KBM-7 (cell line): ENCODE results near the gene ADAMTS2.
"Not testable (repeated sequence)": the region's sequence is repeated elsewhere in the genome, so short reads cannot be mapped to it uniquely, and the experiment has no call there.

ENCODE experiments used
- DNase-seq: peaks from one replicate; pipeline ENCODE4 v3.0.0-alpha.2; 2015
- in situ Hi-C: fragments of 300-500 bp; cut with MboI; formaldehyde crosslinking; loops from 2 replicates; pipeline ENCODE4 v1.14.3; 2020; ENCODE audit warnings: low sequenced_read_pairs, low pct_unique_long_range_greater_than_20kb, mixed read lengths

Gene ADAMTS2

GRCh38 chr5:179228341-179229121 lies 116.7 kb downstream of the ADAMTS2 start:
- in situ Hi-C loops: no loop called here
- no peak for DNase-seq

DNA sequence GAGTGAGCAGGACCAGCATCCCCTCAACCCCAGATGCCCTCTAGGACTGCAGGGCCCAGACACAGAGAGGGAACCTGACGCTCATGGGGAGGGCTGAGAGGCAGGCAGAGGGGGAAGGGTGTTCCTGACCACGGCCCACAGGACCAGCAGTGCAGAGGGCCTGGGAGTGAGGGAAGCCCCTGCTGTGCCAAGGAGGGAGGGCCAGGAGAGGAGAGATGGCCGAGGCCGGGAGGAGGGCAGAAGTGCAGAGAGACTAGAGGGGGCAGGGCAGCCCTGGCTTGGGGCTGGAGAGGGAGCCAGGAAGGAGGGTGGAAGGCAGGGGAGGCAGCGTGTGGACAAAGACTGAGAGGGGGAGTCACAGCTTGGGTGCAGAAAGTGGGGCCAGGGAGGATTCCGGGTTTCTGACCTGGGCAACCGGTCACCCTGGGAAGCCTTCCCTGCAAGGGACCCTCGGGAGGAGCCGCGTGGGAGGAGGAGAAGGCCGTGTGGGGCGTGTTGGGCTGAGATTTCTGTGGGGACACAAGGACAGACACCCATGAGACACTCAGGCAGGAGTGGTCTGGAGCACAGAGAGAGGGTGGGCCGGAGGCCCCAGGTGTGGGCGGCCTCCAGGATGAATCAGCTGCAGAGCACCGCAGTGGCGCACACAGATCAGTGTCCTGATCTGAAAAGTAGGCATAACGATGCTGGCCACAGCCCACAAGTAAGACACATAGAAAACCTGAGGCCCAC lies 117.5 kb downstream of the ADAMTS2 start:
- in situ Hi-C loops: no loop called here
- no peak for DNase-seq

GRCh38 chr5:179227229-179227579 lies 118.1 kb downstream of the ADAMTS2 start:
- in situ Hi-C loops: no loop called here
- DNase-seq: no peak

- in situ Hi-C loops: no loop called here
- DNase-seq: no peak
Observed at GRCh38 chr5:179226696-179227095, 118.6 kb downstream of the ADAMTS2 start.

DNA sequence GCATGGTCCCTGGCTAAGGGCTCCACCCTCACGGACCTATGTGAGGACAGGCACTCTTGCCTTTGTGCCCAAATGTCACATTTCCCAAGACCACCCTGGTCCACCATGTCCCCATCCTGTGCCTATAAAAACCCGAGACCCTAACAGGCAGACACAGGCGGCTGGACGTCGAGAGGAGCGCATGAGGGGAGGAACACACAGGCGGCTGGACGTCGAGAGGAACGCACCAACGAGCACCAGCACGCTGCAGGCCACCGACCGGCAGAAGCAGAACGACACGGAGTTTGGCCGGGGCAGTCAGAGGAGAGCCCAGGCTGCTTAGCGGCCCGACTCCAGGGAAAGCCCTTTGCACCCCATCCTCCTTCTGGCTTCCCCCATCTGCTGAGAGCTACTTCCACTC lies 119.9 kb downstream of the ADAMTS2 start:
- DNase-seq: no peak
- in situ Hi-C loops: no loop called here

GRCh38 chr5:179224741-179225140 lies 120.5 kb downstream of the ADAMTS2 start:
- in situ Hi-C loops: no loop called here
- DNase-seq: no peak

GRCh38 chr5:179223961-179224360 lies 121.3 kb downstream of the ADAMTS2 start:
- in situ Hi-C loops: no loop called here
- no peak for DNase-seq

- in situ Hi-C loops: no loop called here
- DNase-seq: no peak
Observed at GRCh38 chr5:179223528-179223927, 121.7 kb downstream of the ADAMTS2 start.

GRCh38 chr5:179222246-179223017 lies 122.8 kb downstream of the ADAMTS2 start:
- no peak for DNase-seq
- in situ Hi-C loops: no loop called here

DNA sequence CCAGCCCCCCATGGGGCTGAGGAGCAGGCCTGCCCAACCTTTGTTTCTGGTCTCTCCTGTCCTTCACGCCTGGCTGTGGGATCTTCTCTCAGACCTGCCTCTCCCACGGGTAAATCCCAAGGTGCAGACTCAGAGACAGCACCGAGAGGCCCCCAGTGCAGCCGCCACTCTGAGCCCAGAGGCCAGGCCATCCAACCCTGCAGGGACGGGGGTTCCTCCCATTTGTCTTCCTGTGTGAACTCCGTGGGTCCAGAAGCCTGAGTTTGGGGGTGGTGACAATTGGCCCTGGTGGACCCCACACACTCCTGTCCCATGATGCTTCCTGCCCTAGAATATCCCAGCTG lies 123.4 kb downstream of the ADAMTS2 start:
- in situ Hi-C loops: no loop called here
- DNase-seq: no peak

DNA sequence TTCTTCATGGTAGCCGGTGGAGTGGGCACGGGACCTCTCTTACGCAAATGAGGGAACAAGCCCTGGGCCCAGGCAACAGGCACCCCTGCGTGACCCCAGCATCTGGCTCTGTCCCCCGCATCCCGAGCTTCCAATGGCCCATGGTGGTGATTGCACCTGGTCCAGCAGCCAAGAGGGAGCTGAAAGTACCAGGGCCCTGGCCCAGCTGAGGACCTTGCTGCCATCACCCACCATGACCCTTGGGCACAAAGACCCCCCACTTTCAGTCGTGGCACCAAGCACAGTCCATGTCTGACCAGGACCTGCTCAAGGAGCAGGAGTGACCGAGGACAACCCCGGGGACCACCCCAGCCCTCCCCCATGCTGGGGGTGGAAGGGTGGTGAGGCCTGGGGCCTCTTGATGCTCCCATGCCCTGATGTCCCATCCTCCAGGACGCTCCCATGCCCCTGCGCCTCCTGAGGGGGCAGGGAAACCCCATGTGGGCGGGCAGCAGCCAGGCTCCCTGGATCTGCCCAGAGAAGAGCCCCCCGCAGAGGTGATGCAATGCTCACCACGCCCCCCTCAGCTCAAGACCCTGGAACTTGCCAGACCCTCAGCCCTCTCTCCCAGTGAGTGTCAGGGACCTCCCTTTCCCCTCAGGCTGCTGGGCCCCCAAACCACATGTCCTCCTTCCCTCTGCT lies 123.9 kb downstream of the ADAMTS2 start:
- in situ Hi-C loops: no loop called here
- DNase-seq: no peak

GRCh38 chr5:179220716-179221115 lies 124.5 kb downstream of the ADAMTS2 start:
- in situ Hi-C loops: no loop called here
- no peak for DNase-seq

DNA sequence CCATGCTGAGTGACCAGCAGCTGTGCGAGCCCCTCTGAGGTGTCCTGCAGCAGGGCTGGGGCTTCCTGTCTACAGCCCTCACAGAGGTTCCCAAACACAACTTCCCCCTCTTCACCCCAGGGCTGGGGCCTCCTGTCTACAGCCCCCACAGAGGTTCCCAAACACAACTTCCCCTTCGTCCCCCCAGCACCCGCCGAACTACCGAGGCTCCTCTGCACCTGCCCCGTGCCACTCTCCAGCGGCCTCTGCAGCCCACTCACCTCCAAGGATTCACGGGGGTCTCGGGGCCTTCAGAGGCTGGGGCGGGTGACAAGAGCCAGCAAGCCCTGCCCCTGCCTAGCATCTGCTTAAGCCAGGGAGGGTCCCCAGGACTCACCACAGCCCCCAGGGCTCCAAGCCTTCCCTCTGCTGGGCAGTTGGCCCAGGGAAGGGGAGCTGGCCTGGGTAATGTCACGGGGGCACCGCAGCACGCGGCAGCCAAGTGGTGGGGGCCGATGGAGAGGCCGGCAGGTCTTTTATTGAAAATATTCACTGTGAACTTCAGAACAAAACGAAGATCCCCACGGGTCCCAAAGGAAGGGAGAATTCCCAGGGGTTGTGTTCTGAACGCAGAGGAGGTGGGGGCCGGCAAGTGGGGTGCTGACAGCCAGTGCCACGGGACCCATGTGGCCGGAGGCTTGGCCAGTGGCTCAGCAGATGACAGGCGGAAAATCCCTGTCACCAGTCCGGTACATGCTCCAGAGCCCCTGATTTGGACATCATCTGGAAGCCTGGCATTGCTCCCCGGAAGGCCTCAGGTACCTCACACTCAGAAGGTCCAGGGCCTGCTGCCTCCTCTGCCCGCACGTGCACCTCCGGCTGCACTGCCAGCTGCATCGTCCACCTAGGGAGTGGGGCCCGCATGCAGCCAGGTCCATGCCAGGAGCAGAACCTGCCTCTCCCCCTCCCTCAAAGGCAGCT lies 125.3 kb downstream of the ADAMTS2 start:
- in situ Hi-C loops: no loop called here
- DNase-seq: peak; percentile 39

- in situ Hi-C loops: no loop called here
- DNase-seq: no peak
Observed at GRCh38 chr5:179218943-179219330, 126.3 kb downstream of the ADAMTS2 start.

GRCh38 chr5:179217956-179218942 lies 127.0 kb downstream of the ADAMTS2 start:
- DNase-seq: no peak
- in situ Hi-C loops: no loop called here

DNA sequence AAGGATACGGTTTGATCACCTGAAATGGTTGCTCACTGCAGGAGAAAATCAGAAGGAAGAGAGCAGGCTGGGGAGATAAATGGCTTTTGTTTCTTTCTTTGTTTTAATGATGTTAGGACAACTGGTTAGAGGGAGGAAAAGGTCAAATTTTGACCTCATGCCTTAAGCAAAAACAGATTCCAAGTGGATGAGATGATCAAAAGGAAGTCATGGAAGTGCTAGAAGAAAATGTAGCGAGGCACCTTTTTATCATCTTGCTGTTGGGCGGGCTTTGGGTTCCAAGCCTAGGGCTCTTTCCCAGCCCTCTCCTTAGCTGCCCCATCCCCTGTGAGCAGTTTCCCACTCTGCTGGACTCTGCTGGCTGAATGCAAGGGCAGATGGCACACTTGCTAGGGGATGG lies 127.9 kb downstream of the ADAMTS2 start:
- no peak for DNase-seq
- in situ Hi-C loops: no loop called here

- DNase-seq, in situ Hi-C loops: not testable (repeated sequence)
Observed at GRCh38 chr5:179216381-179216780, 128.9 kb downstream of the ADAMTS2 start.
